ENCODE data around the gene IFITM5.
"Not testable (repeated sequence)": the region's sequence is repeated elsewhere in the genome, so short reads cannot be mapped to it uniquely, and the experiment has no call there.

IFITM5 gene

GRCh38 chr11:328516-329100, 29.3 kb upstream of the IFITM5 start:
- DNase-seq (ENCODE audit: low read depth in 4 of 4, low spot score in 1 of 4), result not testable (repeated sequence)

- DNase-seq (ENCODE audit: low read depth in 4 of 4, low spot score in 1 of 4), result no peak
Observed at GRCh38 chr11:328012-328411, 28.7 kb upstream of the IFITM5 start.

- no peak for DNase-seq (ENCODE audit: low read depth in 4 of 4, low spot score in 1 of 4)
Observed at GRCh38 chr11:327581-327923, 28.2 kb upstream of the IFITM5 start.

- DNase-seq (ENCODE audit: low read depth in 4 of 4, low spot score in 1 of 4), result no peak
Observed at GRCh38 chr11:326842-327580, 27.7 kb upstream of the IFITM5 start.

- DNase-seq (ENCODE audit: low read depth in 4 of 4, low spot score in 1 of 4), result no peak
Observed at GRCh38 chr11:326592-326841, 27.2 kb upstream of the IFITM5 start.

- DNase-seq (ENCODE audit: low read depth in 4 of 4, low spot score in 1 of 4), result no peak
Observed at GRCh38 chr11:325796-326591, 26.7 kb upstream of the IFITM5 start.

- not testable (repeated sequence) for DNase-seq (ENCODE audit: low read depth in 4 of 4, low spot score in 1 of 4)
Observed at GRCh38 chr11:324593-325517, 25.5 kb upstream of the IFITM5 start.

- no peak for DNase-seq (ENCODE audit: low read depth in 4 of 4, low spot score in 1 of 4)
Observed at GRCh38 chr11:324156-324555, 24.8 kb upstream of the IFITM5 start.

- not testable (repeated sequence) for DNase-seq (ENCODE audit: low read depth in 4 of 4, low spot score in 1 of 4)
Observed at GRCh38 chr11:319888-320273, 20.6 kb upstream of the IFITM5 start.

GRCh38 chr11:319121-319887, 20.0 kb upstream of the IFITM5 start:
- DNase-seq (ENCODE audit: low read depth in 4 of 4, low spot score in 1 of 4), result not testable (repeated sequence)

GRCh38 chr11:318405-319120, 19.2 kb upstream of the IFITM5 start:
- DNase-seq (ENCODE audit: low read depth in 4 of 4, low spot score in 1 of 4), result not testable (repeated sequence)

- DNase-seq (ENCODE audit: low read depth in 4 of 4, low spot score in 1 of 4), result not testable (repeated sequence)
Observed at GRCh38 chr11:317668-318404, 18.5 kb upstream of the IFITM5 start.

GRCh38 chr11:316891-317301, 17.6 kb upstream of the IFITM5 start:
- DNase-seq (ENCODE audit: low read depth in 4 of 4, low spot score in 1 of 4), result no peak

GRCh38 chr11:316031-316701, 16.8 kb upstream of the IFITM5 start:
- DNase-seq (ENCODE audit: low read depth in 4 of 4, low spot score in 1 of 4), result no peak

- DNase-seq (ENCODE audit: low read depth in 4 of 4, low spot score in 1 of 4), result no peak
Observed at GRCh38 chr11:315516-315994, 16.2 kb upstream of the IFITM5 start.

- DNase-seq (ENCODE audit: low read depth in 4 of 4, low spot score in 1 of 4), result no peak
Observed at GRCh38 chr11:315051-315481, 15.7 kb upstream of the IFITM5 start.

GRCh38 chr11:314554-314875, 15.2 kb upstream of the IFITM5 start:
- not testable (repeated sequence) for DNase-seq (ENCODE audit: low read depth in 4 of 4, low spot score in 1 of 4)

- DNase-seq (ENCODE audit: low read depth in 4 of 4, low spot score in 1 of 4), result no peak
Observed at GRCh38 chr11:313787-314553, 14.6 kb upstream of the IFITM5 start, which contains the start of gene IFITM1. IFITM1 (plus strand) TSS chr11:314040; CDS start chr11:314171, 131 bp downstream.
